Measurements from ENCODE around the gene ROCK2. TPM values are rescaled to one million over a fixed set of nuclear protein-coding genes. Genes with fewer than 3 reads are reported as not detected.
A peak's percentile ranks its signal among the peaks of the same experiment; 100 is the strongest.

ROCK2 gene
- polyA plus RNA-seq, 12 donors, result 45.4 to 440 (median 50.0) TPM

- DNase-seq, result no peak
Observed at GRCh38 chr2:11368059-11368572, 23.7 kb upstream of the ROCK2 start.

GRCh38 chr2:11367170-11367730, 22.8 kb upstream of the ROCK2 start:
- DNase-seq, result no peak

DNA sequence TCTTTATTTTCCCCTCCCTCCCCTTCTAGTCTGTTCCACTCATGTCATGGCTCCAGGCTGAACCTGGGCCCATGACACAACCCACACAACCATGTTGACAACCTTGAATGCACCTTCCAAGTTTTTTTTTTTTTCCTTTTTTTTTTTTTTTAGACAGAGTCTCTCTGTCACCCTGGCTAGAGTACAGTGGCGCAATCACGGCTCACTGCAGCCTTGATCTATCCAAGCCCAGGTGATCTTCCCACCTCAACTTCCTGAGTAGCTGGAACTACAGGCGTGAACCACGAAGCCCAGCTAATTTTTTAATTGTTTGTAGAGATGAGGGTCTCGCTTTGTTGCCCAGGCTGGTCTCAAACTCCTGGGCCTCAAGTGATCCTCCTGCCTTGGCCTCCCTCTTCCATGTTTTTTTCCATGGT, 21.9 kb upstream of the ROCK2 start:
- DNase-seq, result no peak

GRCh38 chr2:11365096-11365879, 20.9 kb upstream of the ROCK2 start:
- no peak for DNase-seq

- DNase-seq, result no peak
Observed at GRCh38 chr2:11364565-11364887, 20.1 kb upstream of the ROCK2 start.

- no peak for DNase-seq
Observed at GRCh38 chr2:11363868-11364564, 19.6 kb upstream of the ROCK2 start.

DNA sequence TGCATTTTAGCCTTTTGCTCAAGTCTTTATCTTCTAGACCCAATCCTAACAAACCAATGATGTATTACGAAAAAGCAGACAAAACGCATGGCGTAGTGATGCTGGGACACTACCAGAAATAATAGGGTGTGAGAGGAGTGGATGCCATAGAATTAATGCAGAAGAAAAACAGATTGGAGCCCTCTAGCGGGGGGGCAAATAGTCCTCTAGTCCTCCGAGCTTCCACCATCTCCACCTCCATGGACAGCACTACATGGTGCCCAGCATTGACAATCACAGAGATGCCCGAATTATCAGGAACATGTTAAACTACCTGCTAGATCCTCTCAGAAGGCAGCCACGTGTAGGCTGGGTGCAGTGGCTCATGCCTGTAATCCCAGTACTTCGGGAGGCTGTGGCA, 15.4 kb upstream of the ROCK2 start:
- DNase-seq, result no peak

DNA sequence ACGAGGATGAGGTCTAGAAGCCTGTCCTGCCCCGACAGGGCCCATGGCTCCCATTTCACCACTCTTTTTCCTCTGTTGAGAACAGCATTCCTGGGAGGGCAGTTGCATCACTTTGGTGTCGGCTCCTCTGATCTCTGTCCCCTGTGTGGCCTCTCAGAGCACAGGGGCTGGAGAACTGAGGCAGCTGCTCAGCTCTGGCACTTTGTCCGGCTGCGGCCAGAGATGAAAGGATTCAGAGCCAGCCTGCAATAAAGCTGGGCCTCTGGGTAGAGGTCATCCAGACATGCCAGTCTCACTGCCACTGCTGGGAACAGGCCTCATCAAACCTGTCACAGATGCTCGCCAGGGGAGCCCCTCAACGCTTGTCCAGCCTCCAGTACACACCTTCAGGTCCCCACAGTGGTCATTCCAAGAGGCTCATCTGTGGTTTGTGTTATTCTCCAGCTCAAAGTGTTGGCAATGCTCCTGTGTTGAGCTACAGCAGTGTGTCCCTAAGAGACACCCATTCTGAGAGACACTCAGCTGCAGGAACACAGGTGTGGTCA, 13.1 kb upstream of the ROCK2 start:
- DNase-seq, result no peak

- no peak for DNase-seq
Observed at GRCh38 chr2:11356764-11357163, 12.3 kb upstream of the ROCK2 start.

DNA sequence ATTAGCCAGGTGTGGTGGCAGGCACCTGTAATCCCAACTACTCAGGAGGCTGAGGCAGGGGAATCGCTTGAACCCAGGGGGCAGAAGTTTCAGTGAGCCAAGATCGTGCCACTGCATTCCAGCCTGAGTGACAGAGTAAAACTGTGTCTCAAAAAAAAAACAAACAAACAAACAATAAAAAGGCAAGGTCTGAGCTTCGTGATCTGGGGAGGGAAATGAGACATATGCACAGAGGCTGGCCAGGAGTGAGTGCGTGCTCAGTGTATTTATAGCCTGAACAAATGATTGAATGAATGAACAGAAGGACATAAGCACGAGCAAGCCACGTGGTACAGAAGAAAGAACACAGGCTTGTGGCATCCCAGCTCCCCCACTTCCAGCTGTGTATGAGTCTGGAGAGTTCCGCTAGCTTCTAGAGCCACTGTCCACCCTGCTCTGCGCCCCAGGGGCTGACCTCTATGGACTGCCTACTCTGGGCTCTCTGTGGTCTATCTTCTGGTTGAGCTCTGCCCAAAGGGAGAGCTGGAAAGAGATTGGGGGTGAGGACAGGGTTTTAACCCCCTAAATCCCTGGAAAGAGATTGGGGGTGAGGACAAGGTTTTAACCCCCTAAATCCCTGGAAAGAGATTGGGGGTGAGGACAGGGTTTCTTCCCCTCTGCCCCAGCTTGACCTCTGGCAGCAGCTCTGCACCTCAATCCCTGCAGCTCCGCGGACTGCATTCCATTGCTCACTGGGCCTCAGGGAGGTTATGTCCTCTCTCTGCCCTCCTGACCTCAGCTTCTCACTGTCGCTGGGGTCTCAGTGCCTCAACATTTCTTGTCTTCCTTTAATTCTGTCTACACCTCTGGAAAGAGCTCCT, 11.0 kb upstream of the ROCK2 start:
- DNase-seq, result no peak

GRCh38 chr2:11354363-11355154, 10.1 kb upstream of the ROCK2 start:
- DNase-seq, result no peak

- no peak for DNase-seq
Observed at GRCh38 chr2:11352781-11353537, 8.5 kb upstream of the ROCK2 start.

- DNase-seq, result no peak
Observed at GRCh38 chr2:11348209-11348749, 3.8 kb upstream of the ROCK2 start.

- DNase-seq, result no peak
Observed at GRCh38 chr2:11347403-11347959, 3.0 kb upstream of the ROCK2 start.

DNA sequence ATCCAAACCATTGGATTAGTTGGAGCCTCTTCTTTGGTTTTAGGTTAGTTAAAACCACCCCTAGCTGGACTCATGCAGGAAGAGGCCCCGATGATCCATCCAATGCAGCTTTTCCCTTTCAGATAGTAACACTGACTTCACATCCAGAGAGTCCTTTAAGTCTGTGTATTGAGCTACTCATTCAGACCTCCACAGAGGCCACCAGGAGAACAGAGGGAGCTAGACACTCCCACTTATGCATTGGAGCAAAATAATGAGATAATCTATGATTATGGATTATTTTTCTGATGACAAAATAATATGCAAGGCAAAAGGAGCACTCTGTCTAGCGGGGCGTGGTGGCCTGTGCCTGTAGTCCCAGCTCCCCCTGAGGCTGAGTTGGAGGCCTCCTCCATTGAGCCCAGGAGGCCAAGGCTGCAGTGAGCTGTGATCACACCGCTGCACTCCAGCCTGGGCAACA, 1.6 kb upstream of the ROCK2 start:
- DNase-seq, result no peak

GRCh38 chr2:11344956-11345677, 681 bp upstream of the ROCK2 start:
- DNase-seq, result peak; percentile 75

- no peak for DNase-seq
Observed at GRCh38 chr2:11343650-11344341, 640 bp downstream of the ROCK2 start.

- DNase-seq, result no peak
Observed at GRCh38 chr2:11343368-11343649, 1.1 kb downstream of the ROCK2 start.
